WTC11 (cell line): Measurements from ENCODE around the gene AJAP1. TPM values are rescaled to one million over a fixed set of nuclear protein-coding genes. Genes with fewer than 3 reads are reported as not detected.

ENCODE experiments used
- ATAC-seq: fragments of 200-7000 bp; cut with Tn5 transposase; 2 replicates; pipeline ENCODE4 v1.10.0; 2021; ENCODE audit warnings: mild to moderate bottlenecking, moderate library complexity
- CTCF ChIA-PET: fragments of 300-600 bp; sonication (Branson Sonifier 250); formaldehyde crosslinking; loops from one replicate; lab custom pipeline; 2021; ENCODE audit warnings: antibody characterized with exemption; lab: Charles Lee
- POLR2A ChIA-PET: fragments of 350-600 bp; sonication (Branson Sonifier 250); formaldehyde crosslinking; loops from one replicate; lab custom pipeline; 2021; ENCODE audit warnings: antibody characterized with exemption; lab: Charles Lee
- DNase-seq: peaks from one replicate; pipeline ENCODE4 v3.0.0; 2021; ENCODE audit warnings: low spot score
- H3K27ac Mint-ChIP-seq: 2 replicates; pipeline ENCODE4 v1.8.0; 2021; ENCODE audit warnings: mixed read lengths
- H3K27me3 Mint-ChIP-seq: 2 replicates; pipeline ENCODE4 v1.8.0; 2021; ENCODE audit warnings: low read depth, mild to moderate bottlenecking, moderate library complexity, mixed read lengths
- H3K36me3 Mint-ChIP-seq: 2 replicates; pipeline ENCODE4 v1.8.0; 2021; ENCODE audit warnings: mixed read lengths
- H3K4me1 Mint-ChIP-seq: 2 replicates; pipeline ENCODE4 v1.8.0; 2022; ENCODE audit warnings: mixed read lengths
- H3K4me3 Mint-ChIP-seq: 2 replicates; pipeline ENCODE4 v1.8.0; 2021; ENCODE audit warnings: mild to moderate bottlenecking, moderate library complexity, mixed read lengths
- H3K9me3 Mint-ChIP-seq: 2 replicates; pipeline ENCODE4 v1.8.0; 2021; ENCODE audit warnings: mixed read lengths
- CREM ChIP-seq: sonication (generic); formaldehyde crosslinking; IDR thresholded peaks from 2 replicates; pipeline ENCODE4 v1.8.1; 2022; ENCODE audit warnings: mild to moderate bottlenecking, missing genetic modification reagents, moderate library complexity
- ETV6 ChIP-seq: sonication (generic); formaldehyde crosslinking; IDR thresholded peaks from 2 replicates; pipeline ENCODE4 v1.8.1; 2022; ENCODE audit warnings: mild to moderate bottlenecking, missing genetic modification reagents
- FOXP1 ChIP-seq: sonication (generic); formaldehyde crosslinking; IDR thresholded peaks from 2 replicates; pipeline ENCODE4 v1.8.0; 2022; ENCODE audit warnings: missing genetic modification reagents, mild to moderate bottlenecking, moderate library complexity, borderline replicate concordance
- GRHL2 ChIP-seq: fragments of 250-450 bp; sonication (Bioruptor Pico); IDR thresholded peaks from 2 replicates; pipeline ENCODE4 v1.8.0; 2022; ENCODE audit warnings: mild to moderate bottlenecking, moderate library complexity; ENCODE audit not compliant: insufficient replicate concordance, severe bottlenecking
- IRF1 ChIP-seq: sonication (generic); formaldehyde crosslinking; IDR thresholded peaks from 2 replicates; pipeline ENCODE4 v1.8.0; 2023; ENCODE audit warnings: missing genetic modification reagents
- KAT7 ChIP-seq: sonication (generic); formaldehyde crosslinking; IDR thresholded peaks from 2 replicates; pipeline ENCODE4 v1.8.1; 2023; ENCODE audit warnings: missing genetic modification reagents, mild to moderate bottlenecking, borderline replicate concordance
- NFE2L1 ChIP-seq: sonication (generic); formaldehyde crosslinking; IDR thresholded peaks from 2 replicates; pipeline ENCODE4 v1.8.1; 2023; ENCODE audit warnings: missing genetic modification reagents
- NFYB ChIP-seq: sonication (generic); formaldehyde crosslinking; conservative IDR thresholded peaks from 2 replicates; pipeline ENCODE4 v1.8.0; 2022; ENCODE audit warnings: low read depth, missing genetic modification reagents
- OVOL2 ChIP-seq: fragments of 250-450 bp; sonication (Bioruptor Pico); IDR thresholded peaks from 2 replicates; pipeline ENCODE4 v1.9.0; 2021; ENCODE audit warnings: mild to moderate bottlenecking, borderline replicate concordance
- PRRX2 ChIP-seq: fragments of 250-450 bp; sonication (Bioruptor Pico); IDR thresholded peaks from 2 replicates; pipeline ENCODE4 v1.8.0; 2021; ENCODE audit warnings: mild to moderate bottlenecking
- RELA ChIP-seq: sonication (generic); formaldehyde crosslinking; IDR thresholded peaks from 2 replicates; pipeline ENCODE4 v1.8.1; 2022; ENCODE audit warnings: missing genetic modification reagents, mild to moderate bottlenecking, borderline replicate concordance
- SP1 ChIP-seq: sonication (generic); formaldehyde crosslinking; conservative IDR thresholded peaks from 2 replicates; pipeline ENCODE4 v1.8.1; 2022; ENCODE audit warnings: missing genetic modification reagents
- ZMAT4 ChIP-seq: fragments of 250-450 bp; sonication (Bioruptor Pico); IDR thresholded peaks from 2 replicates; pipeline ENCODE4 v1.9.0; 2021; ENCODE audit warnings: mild to moderate bottlenecking
- ZNF416 ChIP-seq: fragments of 250-450 bp; sonication (Bioruptor Pico); IDR thresholded peaks from 2 replicates; pipeline ENCODE4 v1.9.0; 2021; ENCODE audit warnings: mild to moderate bottlenecking, inconsistent platforms
- ZNF423 ChIP-seq: fragments of 250-450 bp; sonication (Bioruptor Pico); IDR thresholded peaks from 2 replicates; pipeline ENCODE4 v2.1.2; 2022; ENCODE audit warnings: mild to moderate bottlenecking, moderate library complexity
- ZNF671 ChIP-seq: fragments of 250-450 bp; sonication (Bioruptor Pico); IDR thresholded peaks from 2 replicates; pipeline ENCODE4 v1.8.0; 2021; ENCODE audit warnings: mild to moderate bottlenecking
- total RNA-seq: library from RNA; stranded (reverse); gene quantifications from 3 replicates; pipeline ENCODE4 v1.2.3, GENCODE V29; 2021
- TF ChIP-seq, protein P1 (sequence below): sonication (generic); formaldehyde crosslinking; IDR thresholded peaks from 2 replicates; pipeline ENCODE4 v1.8.0; 2022; ENCODE audit warnings: missing genetic modification reagents
- TF ChIP-seq, protein P2 (sequence below): sonication (generic); formaldehyde crosslinking; IDR thresholded peaks from 2 replicates; pipeline ENCODE4 v1.8.0; 2023; ENCODE audit warnings: missing genetic modification reagents, mild to moderate bottlenecking, borderline replicate concordance
- TF ChIP-seq, protein P3 (sequence below): sonication (generic); formaldehyde crosslinking; IDR thresholded peaks from 2 replicates; pipeline ENCODE4 v1.8.1; 2022; ENCODE audit warnings: mild to moderate bottlenecking, missing genetic modification reagents, moderate library complexity, borderline replicate concordance
- TF ChIP-seq, protein P4 (sequence below): fragments of 250-450 bp; sonication (Bioruptor Pico); IDR thresholded peaks from 2 replicates; pipeline ENCODE4 v1.9.0; 2021; ENCODE audit warnings: mild to moderate bottlenecking, borderline replicate concordance
- TF ChIP-seq, protein P5 (sequence below): sonication (generic); formaldehyde crosslinking; IDR thresholded peaks from 2 replicates; pipeline ENCODE4 v1.8.1; 2023; ENCODE audit warnings: mild to moderate bottlenecking, missing genetic modification reagents

Gene AJAP1
- total RNA-seq, 1 experiment from 2014 or later, result 2.1 TPM

DNA sequence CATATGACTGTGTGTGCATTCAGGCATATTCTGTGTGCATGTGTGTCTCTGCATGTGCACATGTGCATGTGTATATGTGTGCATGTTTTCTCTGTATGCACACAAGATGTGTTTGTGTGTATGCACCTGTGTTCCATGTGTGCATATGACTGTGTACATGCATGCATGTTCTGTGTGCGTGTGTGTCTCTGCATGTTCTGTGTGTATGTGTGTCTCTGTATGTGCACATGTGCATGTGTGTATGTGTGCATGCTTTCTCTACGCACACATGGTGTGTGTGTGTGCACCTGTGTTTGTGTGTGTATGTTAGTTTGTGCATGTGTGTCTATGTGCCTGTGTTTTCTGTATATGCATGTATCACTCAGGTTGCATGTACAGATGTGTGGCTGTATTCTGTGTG lies 42.3 kb downstream of the AJAP1 start (continued):
- TF ChIP-seq, protein P1, sequence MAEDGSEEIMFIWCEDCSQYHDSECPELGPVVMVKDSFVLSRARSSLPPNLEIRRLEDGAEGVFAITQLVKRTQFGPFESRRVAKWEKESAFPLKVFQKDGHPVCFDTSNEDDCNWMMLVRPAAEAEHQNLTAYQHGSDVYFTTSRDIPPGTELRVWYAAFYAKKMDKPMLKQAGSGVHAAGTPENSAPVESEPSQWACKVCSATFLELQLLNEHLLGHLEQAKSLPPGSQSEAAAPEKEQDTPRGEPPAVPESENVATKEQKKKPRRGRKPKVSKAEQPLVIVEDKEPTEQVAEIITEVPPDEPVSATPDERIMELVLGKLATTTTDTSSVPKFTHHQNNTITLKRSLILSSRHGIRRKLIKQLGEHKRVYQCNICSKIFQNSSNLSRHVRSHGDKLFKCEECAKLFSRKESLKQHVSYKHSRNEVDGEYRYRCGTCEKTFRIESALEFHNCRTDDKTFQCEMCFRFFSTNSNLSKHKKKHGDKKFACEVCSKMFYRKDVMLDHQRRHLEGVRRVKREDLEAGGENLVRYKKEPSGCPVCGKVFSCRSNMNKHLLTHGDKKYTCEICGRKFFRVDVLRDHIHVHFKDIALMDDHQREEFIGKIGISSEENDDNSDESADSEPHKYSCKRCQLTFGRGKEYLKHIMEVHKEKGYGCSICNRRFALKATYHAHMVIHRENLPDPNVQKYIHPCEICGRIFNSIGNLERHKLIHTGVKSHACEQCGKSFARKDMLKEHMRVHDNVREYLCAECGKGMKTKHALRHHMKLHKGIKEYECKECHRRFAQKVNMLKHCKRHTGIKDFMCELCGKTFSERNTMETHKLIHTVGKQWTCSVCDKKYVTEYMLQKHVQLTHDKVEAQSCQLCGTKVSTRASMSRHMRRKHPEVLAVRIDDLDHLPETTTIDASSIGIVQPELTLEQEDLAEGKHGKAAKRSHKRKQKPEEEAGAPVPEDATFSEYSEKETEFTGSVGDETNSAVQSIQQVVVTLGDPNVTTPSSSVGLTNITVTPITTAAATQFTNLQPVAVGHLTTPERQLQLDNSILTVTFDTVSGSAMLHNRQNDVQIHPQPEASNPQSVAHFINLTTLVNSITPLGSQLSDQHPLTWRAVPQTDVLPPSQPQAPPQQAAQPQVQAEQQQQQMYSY (CRISPR knock-in tag), result no peak
- TF ChIP-seq, protein P2, sequence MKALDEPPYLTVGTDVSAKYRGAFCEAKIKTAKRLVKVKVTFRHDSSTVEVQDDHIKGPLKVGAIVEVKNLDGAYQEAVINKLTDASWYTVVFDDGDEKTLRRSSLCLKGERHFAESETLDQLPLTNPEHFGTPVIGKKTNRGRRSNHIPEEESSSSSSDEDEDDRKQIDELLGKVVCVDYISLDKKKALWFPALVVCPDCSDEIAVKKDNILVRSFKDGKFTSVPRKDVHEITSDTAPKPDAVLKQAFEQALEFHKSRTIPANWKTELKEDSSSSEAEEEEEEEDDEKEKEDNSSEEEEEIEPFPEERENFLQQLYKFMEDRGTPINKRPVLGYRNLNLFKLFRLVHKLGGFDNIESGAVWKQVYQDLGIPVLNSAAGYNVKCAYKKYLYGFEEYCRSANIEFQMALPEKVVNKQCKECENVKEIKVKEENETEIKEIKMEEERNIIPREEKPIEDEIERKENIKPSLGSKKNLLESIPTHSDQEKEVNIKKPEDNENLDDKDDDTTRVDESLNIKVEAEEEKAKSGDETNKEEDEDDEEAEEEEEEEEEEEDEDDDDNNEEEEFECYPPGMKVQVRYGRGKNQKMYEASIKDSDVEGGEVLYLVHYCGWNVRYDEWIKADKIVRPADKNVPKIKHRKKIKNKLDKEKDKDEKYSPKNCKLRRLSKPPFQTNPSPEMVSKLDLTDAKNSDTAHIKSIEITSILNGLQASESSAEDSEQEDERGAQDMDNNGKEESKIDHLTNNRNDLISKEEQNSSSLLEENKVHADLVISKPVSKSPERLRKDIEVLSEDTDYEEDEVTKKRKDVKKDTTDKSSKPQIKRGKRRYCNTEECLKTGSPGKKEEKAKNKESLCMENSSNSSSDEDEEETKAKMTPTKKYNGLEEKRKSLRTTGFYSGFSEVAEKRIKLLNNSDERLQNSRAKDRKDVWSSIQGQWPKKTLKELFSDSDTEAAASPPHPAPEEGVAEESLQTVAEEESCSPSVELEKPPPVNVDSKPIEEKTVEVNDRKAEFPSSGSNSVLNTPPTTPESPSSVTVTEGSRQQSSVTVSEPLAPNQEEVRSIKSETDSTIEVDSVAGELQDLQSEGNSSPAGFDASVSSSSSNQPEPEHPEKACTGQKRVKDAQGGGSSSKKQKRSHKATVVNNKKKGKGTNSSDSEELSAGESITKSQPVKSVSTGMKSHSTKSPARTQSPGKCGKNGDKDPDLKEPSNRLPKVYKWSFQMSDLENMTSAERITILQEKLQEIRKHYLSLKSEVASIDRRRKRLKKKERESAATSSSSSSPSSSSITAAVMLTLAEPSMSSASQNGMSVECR (CRISPR knock-in tag), result no peak
- TF ChIP-seq NFE2L1 (CRISPR knock-in tag), result no peak
- no peak for TF ChIP-seq ZNF671 (CRISPR knock-in tag)
- TF ChIP-seq PRRX2 (CRISPR knock-in tag), result no peak
- TF ChIP-seq SP1 (CRISPR knock-in tag), result no peak
- TF ChIP-seq, protein P3, sequence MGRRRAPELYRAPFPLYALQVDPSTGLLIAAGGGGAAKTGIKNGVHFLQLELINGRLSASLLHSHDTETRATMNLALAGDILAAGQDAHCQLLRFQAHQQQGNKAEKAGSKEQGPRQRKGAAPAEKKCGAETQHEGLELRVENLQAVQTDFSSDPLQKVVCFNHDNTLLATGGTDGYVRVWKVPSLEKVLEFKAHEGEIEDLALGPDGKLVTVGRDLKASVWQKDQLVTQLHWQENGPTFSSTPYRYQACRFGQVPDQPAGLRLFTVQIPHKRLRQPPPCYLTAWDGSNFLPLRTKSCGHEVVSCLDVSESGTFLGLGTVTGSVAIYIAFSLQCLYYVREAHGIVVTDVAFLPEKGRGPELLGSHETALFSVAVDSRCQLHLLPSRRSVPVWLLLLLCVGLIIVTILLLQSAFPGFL (CRISPR knock-in tag), result no peak
- no peak for TF ChIP-seq NFYB
- TF ChIP-seq CREM (CRISPR knock-in tag), result no peak
- no peak for TF ChIP-seq FOXP1 (CRISPR knock-in tag)
- no peak for TF ChIP-seq OVOL2
- TF ChIP-seq, all 79 proteins: peak for 0

DNA sequence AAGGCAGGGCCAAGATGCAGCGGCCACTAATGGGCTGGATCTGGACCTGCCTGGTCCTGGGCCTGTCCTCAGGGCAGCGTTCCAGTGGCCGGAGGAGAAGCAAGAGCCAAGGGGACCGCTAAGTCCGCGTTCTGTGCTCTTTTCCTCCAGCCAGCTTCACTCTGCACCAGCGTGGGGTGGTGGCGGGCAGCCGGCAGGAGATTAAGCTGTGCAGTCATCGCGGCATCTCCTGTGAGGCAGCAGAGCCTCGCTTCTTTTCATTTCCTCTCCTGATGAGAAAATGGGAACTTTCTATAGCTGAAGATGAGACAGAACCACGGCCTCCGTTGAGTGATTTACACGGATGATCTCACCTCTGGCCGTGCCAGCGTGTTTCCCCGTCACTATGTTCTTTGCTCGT lies 43.4 kb downstream of the AJAP1 start:
- Mint-ChIP-seq H3K27me3 (peaks cover 6% of the 10 kb centered on the region; the same call in 1 of the 2 replicates), H3K4me1 (no peaks in the 10 kb centered on the region), H3K9me3 (peaks cover 62% of the 10 kb centered on the region), H3K36me3 (peaks cover 71% of the 10 kb centered on the region), H3K27ac (no peak overlapping the region), H3K4me3 (no peak overlapping the region)
- DNase-seq (no peak), ATAC-seq (no peak)
- ChIA-PET POLR2A (interaction anchor here (0.6 kb wide), 1 partner anchor 852 kb away, joined by 7 read pairs; no protein-coding TSS in a partner anchor), CTCF (no interaction called here)
- TF ChIP-seq ZMAT4 (CRISPR knock-in tag) (no peak), IRF1 (CRISPR knock-in tag) (no peak), ZNF423 (CRISPR knock-in tag) (no peak), ZNF416 (no peak), KAT7 (CRISPR knock-in tag) (no peak), ETV6 (CRISPR knock-in tag) (no peak), RELA (CRISPR knock-in tag) (no peak), GRHL2 (CRISPR knock-in tag) (no peak)
- TF ChIP-seq, protein P4, sequence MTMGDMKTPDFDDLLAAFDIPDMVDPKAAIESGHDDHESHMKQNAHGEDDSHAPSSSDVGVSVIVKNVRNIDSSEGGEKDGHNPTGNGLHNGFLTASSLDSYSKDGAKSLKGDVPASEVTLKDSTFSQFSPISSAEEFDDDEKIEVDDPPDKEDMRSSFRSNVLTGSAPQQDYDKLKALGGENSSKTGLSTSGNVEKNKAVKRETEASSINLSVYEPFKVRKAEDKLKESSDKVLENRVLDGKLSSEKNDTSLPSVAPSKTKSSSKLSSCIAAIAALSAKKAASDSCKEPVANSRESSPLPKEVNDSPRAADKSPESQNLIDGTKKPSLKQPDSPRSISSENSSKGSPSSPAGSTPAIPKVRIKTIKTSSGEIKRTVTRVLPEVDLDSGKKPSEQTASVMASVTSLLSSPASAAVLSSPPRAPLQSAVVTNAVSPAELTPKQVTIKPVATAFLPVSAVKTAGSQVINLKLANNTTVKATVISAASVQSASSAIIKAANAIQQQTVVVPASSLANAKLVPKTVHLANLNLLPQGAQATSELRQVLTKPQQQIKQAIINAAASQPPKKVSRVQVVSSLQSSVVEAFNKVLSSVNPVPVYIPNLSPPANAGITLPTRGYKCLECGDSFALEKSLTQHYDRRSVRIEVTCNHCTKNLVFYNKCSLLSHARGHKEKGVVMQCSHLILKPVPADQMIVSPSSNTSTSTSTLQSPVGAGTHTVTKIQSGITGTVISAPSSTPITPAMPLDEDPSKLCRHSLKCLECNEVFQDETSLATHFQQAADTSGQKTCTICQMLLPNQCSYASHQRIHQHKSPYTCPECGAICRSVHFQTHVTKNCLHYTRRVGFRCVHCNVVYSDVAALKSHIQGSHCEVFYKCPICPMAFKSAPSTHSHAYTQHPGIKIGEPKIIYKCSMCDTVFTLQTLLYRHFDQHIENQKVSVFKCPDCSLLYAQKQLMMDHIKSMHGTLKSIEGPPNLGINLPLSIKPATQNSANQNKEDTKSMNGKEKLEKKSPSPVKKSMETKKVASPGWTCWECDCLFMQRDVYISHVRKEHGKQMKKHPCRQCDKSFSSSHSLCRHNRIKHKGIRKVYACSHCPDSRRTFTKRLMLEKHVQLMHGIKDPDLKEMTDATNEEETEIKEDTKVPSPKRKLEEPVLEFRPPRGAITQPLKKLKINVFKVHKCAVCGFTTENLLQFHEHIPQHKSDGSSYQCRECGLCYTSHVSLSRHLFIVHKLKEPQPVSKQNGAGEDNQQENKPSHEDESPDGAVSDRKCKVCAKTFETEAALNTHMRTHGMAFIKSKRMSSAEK, result no peak
- TF ChIP-seq, protein P5, sequence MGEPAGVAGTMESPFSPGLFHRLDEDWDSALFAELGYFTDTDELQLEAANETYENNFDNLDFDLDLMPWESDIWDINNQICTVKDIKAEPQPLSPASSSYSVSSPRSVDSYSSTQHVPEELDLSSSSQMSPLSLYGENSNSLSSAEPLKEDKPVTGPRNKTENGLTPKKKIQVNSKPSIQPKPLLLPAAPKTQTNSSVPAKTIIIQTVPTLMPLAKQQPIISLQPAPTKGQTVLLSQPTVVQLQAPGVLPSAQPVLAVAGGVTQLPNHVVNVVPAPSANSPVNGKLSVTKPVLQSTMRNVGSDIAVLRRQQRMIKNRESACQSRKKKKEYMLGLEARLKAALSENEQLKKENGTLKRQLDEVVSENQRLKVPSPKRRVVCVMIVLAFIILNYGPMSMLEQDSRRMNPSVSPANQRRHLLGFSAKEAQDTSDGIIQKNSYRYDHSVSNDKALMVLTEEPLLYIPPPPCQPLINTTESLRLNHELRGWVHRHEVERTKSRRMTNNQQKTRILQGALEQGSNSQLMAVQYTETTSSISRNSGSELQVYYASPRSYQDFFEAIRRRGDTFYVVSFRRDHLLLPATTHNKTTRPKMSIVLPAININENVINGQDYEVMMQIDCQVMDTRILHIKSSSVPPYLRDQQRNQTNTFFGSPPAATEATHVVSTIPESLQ (CRISPR knock-in tag), result no peak
